ENCODE results near the gene CLCN3. TPM values are rescaled to one million over a fixed set of nuclear protein-coding genes. Genes with fewer than 3 reads are reported as not detected.
"Not testable (repeated sequence)": the region's sequence is repeated elsewhere in the genome, so short reads cannot be mapped to it uniquely, and the experiment has no call there.

Gene CLCN3
- 15.5 and 17.5 TPM in 2 replicates for total RNA-seq (2014; rRNA removed; shearing (Covaris generic))

DNA sequence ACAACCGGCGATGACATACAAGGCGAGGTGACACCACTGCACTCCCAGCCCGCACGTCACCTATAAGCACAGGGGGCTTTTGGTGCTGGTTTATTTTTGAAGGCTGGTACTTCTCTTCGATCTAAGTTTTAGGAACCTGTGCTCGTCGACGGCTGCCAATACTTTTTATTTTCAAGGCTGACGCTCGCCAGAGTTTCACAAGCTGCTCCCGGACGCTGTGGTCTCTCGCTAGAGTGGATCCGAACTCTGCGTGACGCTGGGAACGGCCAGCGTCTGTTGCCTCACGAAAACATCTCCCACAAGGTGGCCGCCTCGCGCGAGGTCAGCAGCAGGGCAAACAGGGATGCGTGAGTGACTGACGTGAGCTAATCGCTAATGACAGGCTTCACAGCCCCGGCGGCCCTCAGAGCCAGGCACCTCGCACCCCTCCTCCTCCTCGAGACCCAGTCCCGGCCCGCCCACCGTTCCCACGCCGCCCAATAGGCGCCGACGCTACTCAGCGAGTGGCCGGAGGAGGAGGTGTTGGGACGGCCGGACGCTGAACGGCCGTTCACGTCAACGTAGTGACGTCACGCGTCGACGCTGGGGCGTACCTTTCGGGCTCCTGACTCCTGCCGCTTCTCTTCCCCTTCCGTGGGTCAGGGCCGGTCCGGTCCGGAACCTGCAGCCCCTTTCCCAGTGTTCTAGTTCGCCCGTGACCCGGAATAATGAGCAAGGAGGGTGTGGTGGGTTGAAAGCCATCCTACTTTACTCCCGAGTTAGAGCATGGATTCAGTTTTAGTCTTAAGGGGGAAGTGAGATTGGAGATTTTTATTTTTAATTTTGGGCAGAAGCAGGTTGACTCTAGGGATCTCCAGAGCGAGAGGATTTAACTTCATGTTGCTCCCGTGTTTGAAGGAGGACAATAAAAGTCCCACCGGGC lies at the start of gene CLCN3:
Gene CLCN3 (plus strand): TSS at position 621 of the 922 bp plus-strand sequence. CDS start 15,351 bp downstream, outside the sequence.
- peak; percentile 96 for DNase-seq (ENCODE audit: low spot score)

DNA sequence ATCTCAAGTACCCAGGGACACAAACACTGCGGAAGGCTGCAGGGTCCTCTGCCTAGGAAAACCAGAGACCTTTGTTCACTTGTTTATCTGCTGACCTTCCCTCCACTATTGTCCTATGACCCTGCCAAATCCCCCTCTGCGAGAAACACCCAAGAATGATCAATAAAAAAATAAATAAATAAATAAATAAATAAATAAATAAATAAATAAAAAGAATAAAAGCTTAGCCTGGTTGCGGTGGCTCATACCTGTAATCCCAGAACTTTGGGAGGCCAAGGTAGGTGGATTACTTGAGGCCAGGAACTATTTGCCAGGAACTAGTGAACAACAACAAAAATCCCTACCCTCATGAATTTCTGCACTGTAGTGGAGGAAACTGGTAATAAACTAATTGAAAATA lies 49.4 kb upstream of the CLCN3 start:
- DNase-seq (ENCODE audit: low spot score): not testable (repeated sequence)

GRCh38 chr4:169571435-169571834 lies 48.9 kb upstream of the CLCN3 start:
- DNase-seq (ENCODE audit: low spot score): no peak

GRCh38 chr4:169573889-169574288 lies 46.5 kb upstream of the CLCN3 start:
- DNase-seq (ENCODE audit: low spot score): no peak

DNA sequence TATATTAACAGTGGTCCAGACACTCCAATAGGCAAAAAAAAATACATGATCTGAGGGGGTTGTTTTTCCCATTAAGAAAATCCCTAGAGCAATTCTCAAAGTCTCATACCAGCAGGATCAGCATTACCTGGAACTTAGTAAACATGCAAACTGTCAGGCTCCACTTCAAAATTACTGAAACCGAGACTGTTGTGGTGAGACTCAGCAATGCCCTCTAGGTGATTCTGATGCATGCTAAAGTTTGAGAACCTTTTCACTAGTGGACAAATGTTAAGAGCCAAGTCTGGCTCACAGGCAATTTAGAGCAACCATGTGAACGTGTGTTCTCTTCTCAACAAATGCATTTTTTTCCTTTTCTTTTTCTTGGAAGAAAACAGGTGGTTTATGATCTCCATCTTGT lies 38.2 kb upstream of the CLCN3 start:
- DNase-seq (ENCODE audit: low spot score): no peak

DNA sequence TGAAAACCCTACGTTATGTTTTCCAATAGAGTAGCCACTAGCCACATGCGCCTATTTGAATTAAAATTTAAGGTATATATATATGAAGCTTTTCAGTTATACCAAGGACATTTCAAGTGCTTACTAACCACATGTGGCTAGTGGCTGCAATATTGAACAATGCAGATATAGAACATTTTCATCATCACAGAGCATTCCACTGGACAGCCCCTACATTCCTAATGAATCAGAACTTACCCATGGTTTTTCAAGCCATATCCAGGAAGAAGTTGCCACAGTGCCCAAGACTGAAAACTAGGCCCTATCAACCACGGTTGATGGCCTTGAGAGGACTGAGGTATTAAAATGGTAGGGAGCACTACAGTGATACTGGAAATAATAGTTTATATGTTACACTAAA lies 37.7 kb upstream of the CLCN3 start:
- DNase-seq (ENCODE audit: low spot score): no peak

DNA sequence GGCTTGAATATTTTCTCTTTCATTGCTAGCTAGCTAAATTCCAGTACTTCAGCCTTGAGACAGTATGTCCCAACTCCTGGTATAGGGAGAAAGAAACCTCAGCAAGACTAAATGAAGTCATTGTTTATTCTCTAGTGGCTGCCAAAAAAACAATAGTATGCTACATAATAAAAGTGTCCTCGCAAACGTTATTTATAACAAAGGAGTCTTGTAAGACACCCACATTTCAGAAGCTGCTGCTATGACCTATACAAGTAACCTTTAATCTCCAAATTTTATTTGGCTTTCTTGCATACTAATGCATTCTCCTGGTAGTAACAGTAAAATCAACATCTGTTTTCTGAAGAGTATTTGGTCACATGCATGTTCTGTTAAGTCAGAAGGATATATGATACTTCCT lies 36.8 kb upstream of the CLCN3 start:
- DNase-seq (ENCODE audit: low spot score): no peak

DNA sequence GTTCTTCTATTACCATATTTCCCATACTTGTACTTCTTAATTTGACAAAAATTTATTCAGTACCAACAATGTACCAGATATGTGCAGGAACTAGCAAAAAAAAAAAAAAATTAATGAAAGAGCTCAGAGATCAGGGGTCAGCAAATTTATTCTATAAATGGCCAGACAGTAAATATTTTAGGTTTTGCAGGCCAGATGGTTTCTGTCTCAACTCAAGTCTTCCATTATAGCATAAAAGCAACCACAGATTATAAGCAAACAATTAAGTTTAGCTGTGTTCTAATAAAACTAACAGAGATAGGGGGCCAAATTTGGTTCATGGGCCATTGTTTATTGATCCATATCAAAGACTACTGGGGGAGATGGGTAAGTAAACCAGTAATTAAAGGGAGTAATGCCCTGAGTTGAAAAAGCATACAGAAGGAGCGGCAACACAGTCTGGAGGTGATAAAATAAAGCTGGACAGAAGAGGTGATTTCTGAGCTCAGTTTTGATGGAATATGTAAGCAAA lies 27.3 kb upstream of the CLCN3 start:
- DNase-seq (ENCODE audit: low spot score): no peak

DNA sequence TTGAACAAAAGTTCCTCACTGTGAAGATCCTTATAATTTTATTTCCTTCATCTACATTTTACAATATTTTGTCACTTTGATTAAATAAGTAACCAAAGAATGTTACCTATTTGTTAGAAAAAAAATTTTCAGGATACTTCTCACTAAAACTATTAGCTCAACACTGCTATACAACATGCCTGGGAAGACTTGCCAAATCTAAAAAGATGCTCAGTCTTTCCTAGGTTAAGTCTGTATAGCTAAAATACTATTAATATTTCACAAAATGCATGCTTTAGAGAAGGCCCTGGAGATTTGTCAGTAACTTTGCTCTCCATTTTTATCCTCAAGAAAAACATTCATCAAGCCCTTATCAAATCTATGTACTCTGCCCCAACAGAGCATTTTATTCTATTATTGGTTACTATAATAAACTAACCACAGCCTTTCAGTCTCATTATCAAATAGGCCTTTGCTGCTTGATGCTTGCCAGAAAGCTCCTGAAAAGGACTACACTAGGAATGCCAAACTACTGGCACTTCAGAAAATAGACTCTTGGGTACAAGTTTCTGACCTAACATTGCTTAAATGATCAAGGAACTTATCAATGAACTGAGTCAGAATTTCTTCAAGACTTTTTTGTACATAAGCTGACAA lies 25.7 kb upstream of the CLCN3 start:
- no peak for DNase-seq (ENCODE audit: low spot score)

DNA sequence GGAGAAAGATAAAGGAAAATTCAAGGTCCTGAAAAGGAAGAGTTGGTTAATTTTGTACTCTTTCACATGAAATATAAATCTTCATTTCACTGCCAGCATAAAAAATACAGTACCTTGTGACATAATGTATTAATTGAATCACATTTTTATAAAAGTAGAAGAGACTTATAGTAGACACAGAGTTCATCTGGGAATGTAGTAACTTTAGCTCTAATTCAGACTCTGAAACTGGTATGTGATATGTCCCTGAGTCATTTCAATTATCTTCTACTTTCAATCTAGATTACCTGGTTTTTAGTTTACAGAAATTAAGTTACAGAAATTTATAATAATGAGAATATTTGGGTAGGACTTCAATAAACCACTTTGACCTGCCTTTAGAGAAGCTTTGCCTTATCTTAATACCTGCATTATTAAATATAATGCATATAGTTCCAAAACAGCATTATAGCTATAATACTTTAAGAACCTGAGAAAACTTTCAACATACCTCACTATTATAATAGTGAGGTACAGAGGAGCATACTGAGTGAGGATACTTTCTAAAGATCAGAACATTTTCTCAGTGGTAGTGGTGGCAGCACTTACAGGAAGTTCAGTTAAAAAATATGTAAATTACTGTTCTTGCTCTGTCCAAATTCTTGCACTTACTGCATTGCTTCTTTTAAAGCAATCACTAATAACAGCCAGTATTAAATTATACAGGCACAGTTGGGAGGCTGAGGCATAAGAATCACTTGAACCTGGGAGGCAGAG lies 19.2 kb upstream of the CLCN3 start:
- DNase-seq (ENCODE audit: low spot score): no peak

DNA sequence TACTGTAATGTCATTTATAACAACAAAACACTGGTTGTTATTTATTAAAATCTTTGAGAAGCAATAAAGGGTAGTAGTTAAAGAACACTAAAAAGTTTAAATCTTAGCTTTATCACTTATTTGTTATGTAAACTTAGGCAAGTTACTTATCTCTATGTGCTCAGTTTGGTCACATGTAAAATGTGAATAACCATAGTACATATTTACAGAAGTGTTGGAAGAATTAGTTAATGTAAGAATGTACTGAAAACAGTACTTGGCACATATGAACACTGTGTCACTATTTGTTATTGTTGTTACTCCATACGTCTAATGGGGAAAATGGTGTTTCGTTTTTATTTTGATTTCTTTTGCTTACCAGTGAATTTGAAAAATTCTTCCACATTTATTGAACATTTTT lies 17.1 kb upstream of the CLCN3 start:
- DNase-seq (ENCODE audit: low spot score): no peak

DNA sequence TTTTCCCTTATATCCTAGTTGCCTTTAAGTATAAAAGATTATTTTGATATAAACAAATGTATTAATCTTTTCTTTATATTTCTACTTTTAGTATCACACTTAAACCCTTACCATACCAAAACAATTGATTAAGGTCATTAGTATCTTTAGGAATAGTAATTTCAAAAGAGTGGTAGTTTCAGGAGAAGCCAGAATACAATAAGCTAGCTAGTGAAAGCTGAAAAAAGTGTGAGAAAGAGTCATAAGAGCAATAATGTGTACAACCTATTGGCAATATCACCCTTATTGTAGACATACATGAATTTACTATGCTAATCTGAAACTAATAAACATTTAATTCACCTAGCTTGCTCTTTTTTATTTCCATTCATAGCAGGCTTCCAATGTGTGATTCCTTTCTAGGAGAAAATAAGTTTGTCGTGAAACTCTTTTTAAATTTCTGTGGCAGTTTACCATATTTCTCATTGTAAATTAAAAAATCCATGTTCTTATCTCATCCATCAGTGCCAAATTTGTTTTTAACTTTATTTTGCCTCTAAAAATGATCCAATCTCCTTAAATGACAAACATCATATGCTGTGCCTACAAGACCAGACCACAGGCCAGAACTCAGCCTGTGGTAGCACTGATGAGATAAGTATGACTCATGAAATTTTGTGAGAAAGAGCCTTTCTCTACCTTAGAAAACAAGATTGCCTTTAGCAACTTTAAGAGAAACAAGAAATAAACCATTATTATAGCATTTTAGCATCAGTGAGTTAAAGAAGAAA lies 16.1 kb upstream of the CLCN3 start:
- DNase-seq (ENCODE audit: low spot score): no peak

- DNase-seq (ENCODE audit: low spot score): no peak
Observed at GRCh38 chr4:169604903-169605331, 15.5 kb upstream of the CLCN3 start.

DNA sequence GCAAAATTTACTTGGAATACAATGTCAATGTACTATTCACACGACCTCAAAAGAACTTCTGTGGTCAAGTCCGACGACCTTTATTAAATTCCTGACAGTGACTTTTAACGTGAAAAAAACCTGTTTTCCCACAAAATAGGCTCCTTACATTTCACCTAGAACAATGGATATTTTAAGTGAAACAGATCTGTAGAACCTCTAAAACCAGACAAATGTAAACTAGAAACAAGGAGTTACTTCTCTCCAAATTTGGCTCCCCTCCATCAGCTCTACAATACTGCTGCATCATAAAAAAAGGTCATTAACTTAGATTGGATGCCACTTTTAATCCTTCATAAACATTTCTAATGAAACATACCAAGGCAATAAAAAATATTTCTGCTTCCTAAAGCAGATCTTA lies 9.2 kb upstream of the CLCN3 start:
- no peak for DNase-seq (ENCODE audit: low spot score)

- peak; percentile 81 for DNase-seq (ENCODE audit: low spot score)
Observed at GRCh38 chr4:169611991-169612870, 8.1 kb upstream of the CLCN3 start, which contains the start of gene NEK1. Gene NEK1, minus strand, starts transcription at chr4:169612583. Its CDS starts 9,953 bp downstream, at chr4:169602630.

- peak; percentile 84 for DNase-seq (ENCODE audit: low spot score)
Observed at GRCh38 chr4:169612871-169613859, 7.2 kb upstream of the CLCN3 start.

- DNase-seq (ENCODE audit: low spot score): no peak
Observed at GRCh38 chr4:169615467-169616106, 4.8 kb upstream of the CLCN3 start.

DNA sequence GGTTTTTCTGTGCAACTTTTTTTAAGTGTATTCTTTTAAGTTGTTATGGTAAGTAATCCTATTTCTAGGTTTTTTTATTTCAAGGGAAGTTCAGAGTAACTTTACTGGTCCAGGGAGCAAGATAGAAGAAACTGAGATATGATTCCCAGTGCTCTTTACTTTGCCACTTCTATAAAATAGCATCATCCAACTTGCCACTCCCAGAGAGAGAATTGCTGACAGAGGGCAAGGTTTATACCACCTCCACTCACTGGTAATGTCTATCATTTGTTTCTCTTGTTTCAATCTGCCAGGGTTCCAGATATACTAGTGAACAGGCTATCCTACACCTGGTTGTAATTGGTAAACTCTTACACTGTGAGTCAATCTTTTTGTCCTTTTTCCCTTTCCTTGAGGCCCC lies 3.5 kb upstream of the CLCN3 start:
- no peak for DNase-seq (ENCODE audit: low spot score)

Data from HT-29 (cell line).